PFSK-1 (cell line): Measurements from ENCODE around the gene KLHL36.

Experiments
- FOXP2 ChIP-seq: optimal IDR thresholded peaks from 2 replicates; pipeline ENCODE3; 2011; ENCODE audit warnings: borderline replicate concordance, control low read depth, inconsistent platforms; ENCODE audit not compliant: insufficient read depth; ENCODE audit errors: extremely low read length, extremely low read depth
- POLR2AphosphoS5 ChIP-seq: IDR thresholded peaks from 2 replicates; pipeline ENCODE4 v1.6.1; 2012; ENCODE audit warnings: low read depth, mild to moderate bottlenecking, control low read depth, low read length, moderate library complexity
- SIN3A ChIP-seq: IDR thresholded peaks from 2 replicates; pipeline ENCODE4 v1.6.1; 2012; ENCODE audit warnings: mild to moderate bottlenecking, low read length, moderate library complexity, borderline replicate concordance; ENCODE audit not compliant: insufficient read depth
- TF ChIP-seq, protein P1 (sequence below), 2 experiments: IDR thresholded peaks; 2 replicates each; pipeline versions ENCODE4 v1.6.1 to v1.8.0; 2011 to 2012; ENCODE audit warnings: low read depth in 2 of 2, low read length in 2 of 2, control low read depth in 1 of 2, inconsistent platforms in 1 of 2, mild to moderate bottlenecking in 1 of 2, moderate library complexity in 1 of 2; ENCODE audit not compliant: insufficient read depth in 1 of 2

GRCh38 chr16:84665843-84666242 lies 17.5 kb downstream of the KLHL36 start:
- TF ChIP-seq, protein P1, sequence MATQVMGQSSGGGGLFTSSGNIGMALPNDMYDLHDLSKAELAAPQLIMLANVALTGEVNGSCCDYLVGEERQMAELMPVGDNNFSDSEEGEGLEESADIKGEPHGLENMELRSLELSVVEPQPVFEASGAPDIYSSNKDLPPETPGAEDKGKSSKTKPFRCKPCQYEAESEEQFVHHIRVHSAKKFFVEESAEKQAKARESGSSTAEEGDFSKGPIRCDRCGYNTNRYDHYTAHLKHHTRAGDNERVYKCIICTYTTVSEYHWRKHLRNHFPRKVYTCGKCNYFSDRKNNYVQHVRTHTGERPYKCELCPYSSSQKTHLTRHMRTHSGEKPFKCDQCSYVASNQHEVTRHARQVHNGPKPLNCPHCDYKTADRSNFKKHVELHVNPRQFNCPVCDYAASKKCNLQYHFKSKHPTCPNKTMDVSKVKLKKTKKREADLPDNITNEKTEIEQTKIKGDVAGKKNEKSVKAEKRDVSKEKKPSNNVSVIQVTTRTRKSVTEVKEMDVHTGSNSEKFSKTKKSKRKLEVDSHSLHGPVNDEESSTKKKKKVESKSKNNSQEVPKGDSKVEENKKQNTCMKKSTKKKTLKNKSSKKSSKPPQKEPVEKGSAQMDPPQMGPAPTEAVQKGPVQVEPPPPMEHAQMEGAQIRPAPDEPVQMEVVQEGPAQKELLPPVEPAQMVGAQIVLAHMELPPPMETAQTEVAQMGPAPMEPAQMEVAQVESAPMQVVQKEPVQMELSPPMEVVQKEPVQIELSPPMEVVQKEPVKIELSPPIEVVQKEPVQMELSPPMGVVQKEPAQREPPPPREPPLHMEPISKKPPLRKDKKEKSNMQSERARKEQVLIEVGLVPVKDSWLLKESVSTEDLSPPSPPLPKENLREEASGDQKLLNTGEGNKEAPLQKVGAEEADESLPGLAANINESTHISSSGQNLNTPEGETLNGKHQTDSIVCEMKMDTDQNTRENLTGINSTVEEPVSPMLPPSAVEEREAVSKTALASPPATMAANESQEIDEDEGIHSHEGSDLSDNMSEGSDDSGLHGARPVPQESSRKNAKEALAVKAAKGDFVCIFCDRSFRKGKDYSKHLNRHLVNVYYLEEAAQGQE (IDR thresholded peaks at IDR 0.05; ENCODE audit: insufficient read depth in 1 of 2, low read depth in 2 of 2, low read length in 2 of 2): no peak
- TF ChIP-seq POLR2AphosphoS5 (no peak), FOXP2 (no peak), SIN3A (no peak)
